NCI-H510A treated with DMSO at 0.1 percent for 48 hours (cell line): ENCODE measurements around the gene AIP.

Source experiments
- DNase-seq: peaks from one replicate; lab custom pipeline; 2025; lab: John Stamatoyannopoulos, UW

Gene AIP

DNA sequence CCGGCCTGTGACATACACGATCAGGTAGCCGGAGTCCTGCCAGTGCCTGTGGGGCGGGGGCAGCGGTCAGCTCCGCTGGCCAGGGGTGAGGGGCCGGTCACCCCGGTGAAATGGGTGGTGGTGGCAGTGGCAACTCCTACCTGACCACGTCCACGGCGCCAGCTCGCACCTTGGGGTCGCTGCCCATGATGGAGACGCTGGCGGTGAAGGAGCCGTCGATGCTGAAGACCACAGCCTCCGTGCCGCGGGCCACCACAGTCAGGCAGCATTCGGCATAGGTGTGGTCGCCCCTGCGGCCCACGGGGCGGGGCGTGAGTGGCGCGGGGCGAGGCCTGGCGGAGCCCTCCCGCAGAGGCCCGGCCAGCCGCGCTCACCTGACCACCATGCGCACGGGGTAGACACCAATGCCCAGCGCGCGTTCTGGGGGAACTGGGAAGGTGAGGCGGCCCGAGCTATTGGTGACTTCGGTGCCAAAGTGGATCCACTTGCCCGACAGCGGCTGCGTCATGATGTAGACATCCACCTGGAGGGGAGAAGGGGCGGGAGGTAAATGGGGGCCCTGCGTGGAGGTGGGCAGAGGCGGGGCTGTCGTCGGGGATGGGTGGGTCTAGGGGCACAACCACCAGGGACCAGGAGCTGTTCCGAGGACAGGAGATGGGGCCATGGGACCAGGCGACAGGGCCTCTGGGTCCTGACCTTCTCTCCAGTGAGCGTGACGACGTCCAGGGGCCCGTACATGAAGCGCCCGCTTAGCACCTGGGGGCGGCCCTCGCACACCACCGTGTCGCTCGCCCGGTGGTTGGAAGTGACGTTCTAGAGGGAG is 10.9 kb downstream of the AIP start:
- no peak for DNase-seq

DNA sequence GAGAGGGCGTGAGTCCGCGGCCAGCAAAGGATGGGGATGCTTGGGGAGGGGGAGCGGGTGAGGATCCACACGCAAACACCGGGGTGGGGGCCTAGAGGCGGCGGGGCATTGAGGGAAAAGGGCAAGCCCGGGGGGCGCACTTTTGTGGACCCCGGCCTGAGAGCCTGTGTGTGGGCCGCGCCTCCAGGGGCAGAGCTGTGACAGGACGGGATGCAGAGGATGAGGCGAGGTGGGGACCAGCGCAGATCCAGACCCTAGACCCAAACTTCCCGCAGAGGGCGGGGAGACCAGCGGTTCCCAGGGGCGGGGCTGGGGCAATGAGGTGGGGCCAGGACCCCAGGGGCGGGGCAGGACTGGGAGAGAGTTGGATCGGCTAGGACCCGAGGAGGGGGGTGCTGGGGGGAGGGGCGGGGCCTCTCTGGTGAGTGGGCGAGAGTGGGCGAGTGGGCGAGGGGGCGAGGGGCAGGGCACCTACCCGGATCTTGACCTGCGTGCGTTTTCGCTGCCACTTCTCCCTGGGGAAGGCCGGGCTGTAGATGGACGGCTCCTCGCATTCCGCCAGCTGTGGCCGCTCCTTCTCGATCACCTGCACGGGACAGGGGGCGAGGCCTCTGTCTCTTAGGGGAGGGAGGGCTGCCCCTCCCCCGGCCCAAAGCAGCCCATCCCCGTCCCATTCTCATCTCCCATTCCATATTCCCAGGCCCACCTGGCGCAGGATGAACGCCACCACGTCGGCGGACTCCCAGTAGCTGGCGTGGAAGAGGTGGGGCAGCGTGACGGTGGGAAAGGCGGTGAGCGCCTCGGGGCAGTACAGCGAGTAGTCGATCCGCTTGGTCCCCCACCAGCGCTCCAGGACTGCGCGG is 11.8 kb downstream of the AIP start:
- no peak for DNase-seq

DNA sequence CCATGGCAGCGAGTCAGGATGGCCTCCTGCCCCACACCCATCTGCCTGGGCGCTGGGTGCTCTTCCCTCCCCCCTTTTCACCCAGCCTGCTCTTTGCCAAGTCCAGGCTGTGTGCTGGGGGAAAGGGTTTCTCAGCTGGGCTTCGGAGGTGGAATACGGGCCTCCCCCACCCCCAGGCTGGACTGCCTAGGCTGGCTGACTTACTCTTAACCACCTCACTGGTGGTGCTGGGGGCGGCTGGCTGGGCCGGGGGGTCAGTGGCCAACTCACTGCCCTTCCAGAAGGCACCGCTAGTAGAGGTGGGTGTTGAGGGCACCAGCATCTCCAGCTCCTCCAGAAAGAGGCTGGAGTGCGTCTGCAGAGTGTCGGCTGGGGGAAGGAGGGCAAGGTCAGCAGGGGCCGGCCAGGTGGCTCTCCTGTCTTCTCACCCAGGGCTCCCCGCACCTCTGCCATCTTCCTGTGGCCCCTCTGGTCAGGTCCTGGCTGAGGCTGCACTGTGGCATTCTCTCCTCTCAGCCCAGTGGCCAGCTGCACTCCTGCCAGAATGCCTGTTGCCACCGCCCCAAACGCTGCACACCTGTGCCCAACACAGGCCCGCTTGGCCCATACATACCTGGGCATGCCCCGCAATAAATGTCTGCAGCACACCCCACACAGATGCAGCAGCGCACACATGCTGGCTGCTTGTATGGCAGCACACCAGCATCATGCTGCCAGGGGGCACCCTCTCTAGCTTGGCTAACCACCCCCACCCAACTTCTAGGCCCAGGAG is 12.6 kb downstream of the AIP start:
- DNase-seq: no peak

DNA sequence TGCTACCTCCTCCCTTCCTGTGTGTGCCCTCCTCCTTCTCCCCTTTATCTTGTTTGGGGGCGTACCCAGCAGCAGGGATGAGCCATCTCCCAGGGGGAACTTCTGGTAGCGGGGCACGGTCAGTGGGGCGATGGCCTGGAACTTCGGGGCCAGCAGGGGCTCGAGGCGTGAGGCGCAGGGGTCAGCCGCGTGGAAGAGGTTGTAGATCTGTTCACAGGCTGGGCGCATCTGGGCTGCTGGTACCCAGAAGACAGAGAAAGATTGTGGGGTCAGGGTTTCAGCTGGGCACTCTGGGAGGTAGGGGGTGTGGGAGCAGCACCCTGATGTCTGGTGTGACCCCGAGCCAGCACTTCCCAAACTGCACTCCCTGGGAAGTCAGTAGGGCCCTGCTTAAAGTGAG is 13.3 kb downstream of the AIP start:
- no peak for DNase-seq

DNA sequence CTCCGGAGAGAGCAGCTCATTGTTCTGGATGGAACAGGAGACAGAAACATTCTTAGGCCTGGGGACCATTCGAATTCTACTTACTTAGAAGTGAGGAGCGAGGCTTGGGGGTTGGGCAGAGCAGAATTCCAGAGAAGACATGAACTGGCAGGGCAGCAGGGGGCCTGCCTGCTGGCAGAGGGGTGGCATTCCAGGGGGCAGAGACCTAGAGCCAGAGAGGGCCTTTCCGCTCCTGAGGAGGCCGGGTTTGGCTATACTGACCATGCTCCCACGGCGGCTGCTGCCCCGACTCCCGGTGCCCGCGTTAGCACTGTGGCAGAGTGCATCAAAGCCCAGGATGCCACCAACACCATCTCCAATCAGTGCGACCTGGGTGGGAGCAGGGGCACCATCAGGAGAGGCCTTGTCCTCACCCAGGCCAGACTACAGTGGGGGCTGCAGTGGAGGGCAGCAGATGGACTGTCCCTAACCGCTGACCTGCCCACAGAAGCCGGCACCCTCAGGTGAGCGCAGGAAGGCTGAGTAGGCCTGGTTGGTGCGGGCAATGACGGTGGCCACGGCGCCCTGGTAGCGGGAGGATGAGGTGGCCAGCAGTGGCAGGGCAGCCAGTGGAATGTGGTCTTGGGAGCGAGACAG is 14.9 kb downstream of the AIP start:
- no peak for DNase-seq

DNA sequence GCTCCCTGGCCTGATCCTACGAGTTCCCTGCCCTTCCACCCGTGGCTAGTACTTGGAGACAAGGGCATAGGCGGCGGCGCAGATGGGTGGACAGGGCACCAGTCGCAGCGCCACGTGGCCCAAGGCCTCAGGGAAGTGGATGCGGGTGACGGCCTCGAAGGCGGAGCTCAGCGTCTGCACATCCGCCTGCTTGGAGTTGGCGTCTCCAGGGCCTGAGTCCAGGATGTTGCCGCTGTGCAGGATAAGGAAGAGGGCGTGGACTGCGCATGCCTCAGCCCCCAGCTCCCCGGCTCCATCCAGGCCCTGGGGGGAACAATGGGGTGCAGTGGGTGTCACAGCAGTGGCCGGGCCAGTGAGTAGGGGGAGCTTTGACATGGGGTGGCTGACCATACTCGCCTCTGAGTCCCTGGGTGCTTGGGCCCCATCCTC is 15.7 kb downstream of the AIP start:
- DNase-seq: no peak

DNA sequence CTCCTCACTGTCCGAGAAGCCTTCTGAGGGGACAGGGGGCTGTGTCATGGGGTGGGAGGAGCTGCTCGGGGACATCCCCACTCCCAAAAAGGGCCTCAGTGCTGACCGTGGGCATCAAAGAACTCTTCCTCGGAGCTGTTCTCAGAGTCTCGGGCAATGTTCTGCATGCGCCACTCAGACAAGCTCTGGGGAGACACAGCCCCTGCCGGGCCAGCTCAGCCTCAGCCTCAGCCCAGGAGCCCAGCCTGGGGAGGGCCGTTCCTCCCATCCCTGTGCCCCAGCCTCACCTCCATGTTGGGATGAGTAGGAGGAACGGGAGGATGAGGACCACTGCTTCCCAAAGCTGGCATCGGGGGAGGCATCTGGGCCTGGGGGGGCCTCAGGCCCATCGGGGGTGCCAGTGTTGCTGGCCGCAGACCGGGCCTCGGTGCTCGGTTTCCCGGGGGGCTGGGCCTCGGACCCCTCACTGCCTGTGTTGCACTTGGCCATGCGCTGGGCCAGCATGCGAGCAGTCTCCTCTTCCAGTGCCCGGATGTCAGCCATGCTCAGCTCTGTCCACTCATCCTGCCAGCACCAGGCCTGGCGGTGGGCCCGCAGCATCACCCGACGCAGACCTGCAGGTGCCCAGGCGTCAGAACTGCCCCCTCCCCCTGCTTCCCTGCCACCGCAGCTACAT is 17.1 kb downstream of the AIP start:
- no peak for DNase-seq

DNA sequence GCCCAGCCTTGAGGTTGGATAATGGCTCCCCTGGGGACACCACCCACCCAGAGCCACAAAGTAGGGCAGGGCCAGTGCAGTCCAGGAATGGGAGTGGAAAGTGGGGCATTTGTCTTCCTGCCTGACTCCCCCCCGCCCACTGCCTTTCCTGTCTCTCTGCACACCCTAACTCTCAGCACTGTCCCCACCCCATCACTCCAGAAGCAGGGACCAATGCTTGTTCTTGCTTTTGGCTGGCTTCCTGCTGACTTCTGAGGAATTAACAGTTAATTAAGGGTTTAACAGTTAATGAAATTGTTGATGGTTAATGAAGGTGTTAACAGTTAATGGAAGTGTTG is 17.6 kb downstream of the AIP start:
- DNase-seq: no peak

DNA sequence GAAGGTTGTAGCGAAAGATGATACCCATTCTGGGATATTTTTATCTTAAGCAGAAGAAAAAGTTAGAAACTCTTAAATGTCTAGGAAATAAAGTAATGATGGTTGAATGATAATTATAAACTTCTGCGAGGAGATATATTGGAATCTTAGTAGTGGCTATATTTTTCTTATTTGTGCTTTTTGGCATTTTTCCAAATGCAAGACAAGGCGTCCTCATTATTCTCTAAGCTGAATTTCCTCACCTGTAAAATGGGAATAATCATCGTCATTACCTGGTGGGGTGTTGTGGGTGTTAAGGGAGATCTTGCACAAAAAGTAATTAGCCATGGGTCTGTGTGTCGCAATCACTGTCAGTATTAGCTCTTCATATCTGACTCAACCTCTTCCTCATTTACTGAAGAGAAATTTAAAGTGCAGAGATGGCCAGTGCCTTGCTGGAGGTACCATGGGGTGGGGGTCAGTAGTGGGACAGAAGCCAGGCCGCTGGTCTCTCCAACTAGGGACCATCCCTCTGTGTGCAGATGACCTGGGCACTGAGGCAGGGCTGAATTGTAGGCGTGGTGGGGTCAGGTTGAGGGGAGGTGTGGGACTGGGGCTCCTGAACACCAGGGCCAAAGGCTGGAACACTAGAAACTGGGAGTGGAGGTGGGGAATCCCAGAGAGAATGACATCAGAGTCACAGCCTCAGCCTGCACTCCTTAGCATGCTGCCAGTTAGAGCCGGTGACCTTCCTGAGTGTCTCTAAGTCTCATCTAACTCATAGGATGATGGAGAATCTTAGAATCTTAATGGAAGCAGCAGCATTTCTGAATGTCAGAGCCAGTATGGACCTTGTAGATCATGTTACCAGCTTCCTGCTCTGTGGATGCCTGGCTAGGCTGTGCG is 18.2 kb downstream of the AIP start:
- DNase-seq: no peak

DNA sequence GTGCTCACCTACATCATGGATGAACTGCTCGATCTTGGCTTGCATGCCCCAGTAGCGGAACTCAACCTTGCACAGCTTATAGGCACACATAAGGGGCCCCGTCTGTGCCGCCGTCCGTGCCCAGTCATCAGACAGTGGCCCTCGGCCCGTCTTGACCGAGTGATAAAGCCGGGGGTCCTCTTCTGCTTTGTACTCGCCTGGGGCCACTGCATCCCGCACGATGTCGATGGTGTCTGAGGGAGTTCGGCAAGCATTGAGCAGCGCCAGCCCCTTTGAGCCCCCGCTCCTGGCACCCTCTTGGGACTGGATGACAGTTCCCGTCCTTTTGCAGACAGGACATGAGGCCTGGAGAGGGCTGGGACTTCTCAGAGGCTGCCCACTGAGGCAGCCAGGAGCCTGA is 19.0 kb downstream of the AIP start:
- DNase-seq: no peak

DNA sequence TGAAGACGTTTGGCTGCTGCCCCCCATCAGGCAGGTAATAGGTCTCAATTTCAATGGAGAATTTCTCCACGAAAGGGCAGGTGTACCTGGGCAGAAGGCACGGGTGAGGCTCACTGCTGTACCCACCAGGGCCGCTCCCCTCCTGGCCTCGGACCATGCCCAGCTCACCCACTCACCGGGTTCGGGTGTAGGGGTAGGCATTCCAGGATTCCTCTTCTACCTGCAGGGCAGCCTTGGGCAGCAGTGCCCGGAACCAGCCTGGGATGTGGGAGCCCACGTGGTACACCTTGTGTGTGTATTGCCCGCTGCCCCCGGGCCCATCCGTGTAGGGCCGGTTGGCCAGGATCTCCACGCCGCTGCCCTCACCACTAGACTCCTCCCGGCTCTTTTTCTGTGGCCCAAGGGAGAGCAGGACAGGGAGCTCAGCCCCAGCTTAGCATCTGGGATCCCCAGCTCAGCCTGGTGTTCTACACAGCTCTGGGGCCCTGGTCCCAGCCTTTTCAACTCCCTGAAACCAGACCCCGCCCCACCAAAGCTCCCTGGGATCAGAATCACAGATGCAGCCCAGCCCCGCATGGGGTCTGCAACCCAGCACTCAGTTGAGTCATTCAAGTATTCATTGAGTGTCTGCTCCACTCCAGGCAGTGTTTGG is 19.6 kb downstream of the AIP start:
- DNase-seq: no peak

DNA sequence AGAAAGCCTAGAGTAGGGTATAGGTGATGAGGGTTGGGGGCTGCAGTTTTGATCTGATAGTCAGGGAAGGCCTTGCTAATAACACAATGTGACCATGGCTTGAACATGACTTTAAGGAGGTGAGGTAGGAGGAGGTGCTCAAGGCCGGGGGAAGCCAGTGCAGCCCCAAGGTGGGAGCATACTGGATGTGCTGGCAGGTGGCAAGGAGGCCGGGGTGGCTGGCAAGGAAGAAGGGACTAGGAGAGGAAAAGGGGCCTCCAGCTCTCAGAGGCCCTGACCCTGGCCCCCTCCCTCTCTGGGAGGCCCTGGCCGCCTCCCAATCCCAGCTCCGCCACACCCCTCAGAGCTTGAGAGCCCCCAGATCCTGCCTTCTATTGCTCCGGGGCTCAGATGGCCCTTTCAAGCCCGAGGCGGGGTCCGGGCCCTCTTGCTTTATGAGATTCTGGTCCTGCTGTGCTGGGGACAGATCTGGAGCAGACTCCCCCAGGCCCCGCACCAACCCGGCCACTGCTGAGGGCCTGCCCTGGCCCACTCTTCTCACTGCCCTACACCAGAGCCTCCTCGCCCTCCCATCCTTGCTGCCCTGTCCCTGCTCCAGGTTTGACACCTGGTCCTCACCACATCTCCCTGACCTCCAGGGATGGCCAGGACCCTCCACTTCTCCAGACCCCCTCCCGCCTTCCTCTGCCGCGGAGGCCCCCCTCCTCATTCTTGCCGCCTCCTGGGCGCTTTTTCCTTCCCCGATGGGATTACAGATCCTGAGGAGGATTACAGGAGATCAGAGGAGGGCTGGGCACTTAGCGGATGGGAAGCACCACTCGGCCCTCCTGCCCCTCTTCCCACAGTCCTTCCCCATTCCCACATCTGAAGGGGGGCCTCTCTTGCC is 20.5 kb downstream of the AIP start:
- no peak for DNase-seq

DNA sequence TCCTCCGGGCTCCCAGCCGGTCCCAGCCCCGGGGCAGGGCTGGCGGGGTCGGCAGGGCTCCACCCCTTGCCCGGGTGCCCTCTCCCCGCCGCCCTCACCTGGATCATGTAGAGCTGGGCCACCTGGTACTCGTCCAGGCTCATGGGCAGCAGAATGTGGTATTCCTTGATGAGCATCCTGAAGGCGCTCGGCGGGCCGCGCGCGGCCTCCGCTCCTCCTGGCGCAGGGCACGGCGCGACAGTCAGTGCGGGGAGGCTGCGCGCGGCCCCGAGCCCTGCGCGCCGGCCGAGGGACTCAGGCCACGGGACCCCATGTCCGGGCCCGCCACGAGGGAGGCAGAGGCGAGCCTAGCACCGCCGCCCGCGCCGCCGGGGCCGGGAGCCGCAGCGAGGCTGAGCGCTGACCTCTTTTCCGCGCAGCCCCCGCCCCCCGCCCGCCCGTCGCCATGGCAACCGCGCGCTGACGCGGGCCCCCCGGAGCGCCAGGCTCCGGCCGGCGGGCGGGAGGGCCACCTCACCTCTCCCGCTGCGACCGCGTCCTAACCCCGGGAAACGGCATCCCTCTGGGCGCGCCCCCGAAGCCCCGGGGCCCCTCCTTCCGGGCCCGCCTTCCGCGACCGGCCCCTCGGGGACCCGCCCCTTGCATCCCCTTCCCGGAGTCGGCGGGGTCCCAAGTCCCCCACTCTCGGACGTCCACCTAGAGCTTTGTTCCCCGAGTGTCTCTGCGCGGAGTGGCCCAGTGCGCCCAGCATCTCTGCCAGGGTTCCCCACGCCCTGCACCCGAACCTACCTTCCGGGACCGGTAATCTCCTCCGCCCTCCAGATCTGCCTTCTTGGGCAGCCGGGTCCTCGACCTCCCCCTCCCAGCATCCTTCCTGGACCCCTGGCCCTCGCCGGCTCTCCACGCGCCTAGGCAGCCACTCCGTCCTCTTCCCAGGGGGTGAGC is 21.5 kb downstream of the AIP start:
- DNase-seq: peak; percentile 37

DNA sequence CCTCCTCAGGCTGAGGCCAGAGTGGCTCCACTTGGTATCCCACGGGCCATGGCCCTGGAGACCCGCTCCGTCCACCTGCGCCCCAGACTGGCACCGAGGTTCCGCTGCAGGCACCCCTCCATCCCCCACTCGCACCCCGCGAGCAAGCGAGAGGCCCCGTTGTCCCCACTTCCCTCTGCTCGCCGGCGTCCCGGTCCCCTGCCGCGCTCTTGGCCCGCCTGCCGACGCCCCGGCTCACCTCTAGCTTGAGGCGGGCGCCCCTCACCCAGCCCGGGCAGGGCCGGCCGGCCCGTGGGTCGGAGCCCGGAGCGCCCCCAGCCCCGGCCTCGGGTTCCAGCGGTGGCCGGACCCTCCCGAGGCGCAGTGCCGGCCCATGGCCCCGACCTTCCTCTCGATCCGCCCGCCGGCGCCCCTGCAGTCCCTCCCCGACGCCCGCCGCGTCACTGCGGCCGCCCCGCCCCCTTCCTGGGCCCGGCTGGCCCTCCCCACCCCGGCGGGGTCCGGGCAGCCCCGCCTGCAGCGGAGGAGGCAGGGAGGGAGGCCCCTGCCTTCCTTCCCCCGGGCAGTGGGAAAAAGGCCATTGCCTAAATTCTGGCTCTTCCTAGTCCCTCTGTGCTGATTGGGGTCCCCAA is 22.2 kb downstream of the AIP start, which contains the start of gene PITPNM1:
TSS of gene PITPNM1 (minus strand) at position 414 of the 632 bp plus-strand sequence. CDS start 1,183 bp downstream, outside the sequence.
- peak; percentile 43 for DNase-seq

DNA sequence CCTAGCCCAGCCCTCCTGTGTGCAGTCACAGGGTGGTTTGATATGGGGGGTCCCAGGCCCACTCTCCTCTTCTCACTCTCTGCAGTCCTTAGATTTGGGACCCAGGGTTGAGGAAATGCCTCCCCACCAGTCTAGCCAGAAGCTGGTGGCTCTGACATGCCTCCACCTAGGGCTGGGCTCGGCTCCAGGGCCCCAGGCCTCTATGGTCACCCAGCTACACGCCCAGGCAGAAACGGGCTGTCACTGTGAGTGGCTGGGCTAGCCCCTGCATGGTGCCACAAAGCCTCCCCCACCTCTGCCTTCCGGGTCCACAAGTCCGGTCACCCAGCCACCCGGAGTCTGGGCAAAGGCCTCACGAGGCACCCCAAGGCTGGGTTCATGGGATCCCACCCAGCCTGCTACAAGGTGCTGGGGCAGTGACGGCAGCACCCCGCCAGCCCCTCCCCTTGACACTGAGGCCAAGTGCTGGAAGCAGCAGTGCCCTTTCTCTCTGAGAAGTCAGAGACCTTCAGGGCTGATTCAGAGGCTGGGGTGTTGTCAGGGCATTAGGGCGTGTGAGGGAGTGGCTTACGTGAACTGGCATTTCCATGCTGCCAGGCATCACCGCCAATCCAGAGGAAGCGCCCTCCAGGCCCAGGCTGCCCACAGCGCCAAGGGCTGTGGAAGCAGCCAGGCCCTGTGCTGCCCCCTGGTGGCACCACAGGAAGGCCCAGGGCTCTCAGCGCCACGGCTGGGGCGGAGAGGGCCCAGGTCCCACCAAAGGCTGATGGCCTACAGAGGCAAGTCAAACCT is 23.0 kb downstream of the AIP start:
- DNase-seq: peak; percentile 89

DNA sequence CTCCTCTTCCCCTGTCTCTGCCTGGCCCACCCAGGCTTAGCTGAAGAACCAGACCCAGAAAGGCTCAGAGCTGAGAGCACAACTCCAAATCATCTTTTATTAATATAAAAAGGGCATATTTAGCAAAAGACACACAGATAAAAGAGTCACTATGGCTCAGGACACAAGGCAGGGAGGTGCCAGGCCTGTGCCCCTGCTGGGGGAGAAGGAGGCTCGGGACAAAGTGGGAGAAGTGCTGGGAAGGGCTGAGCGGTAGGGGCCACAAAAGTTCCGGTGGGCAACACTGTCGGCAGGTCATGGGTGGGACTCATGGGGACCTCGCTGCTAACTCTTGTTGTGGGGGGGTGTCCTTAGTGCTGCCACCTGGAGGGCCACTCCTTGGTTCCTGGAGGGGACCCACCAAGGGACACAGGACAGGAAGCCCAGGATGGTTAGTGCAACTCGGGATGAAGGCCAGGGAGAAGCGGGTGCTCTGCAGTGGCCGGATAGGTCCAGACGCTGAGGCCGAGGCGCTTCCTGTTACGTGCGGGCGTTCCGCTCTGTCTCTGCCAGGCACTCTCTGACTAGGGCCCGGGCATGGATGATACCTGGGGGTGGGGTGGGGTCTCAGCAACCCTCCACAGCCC is 23.7 kb downstream of the AIP start:
- DNase-seq: no peak
